ENCODE data around the gene HDAC5.
"Not testable (repeated sequence)": the region's sequence is repeated elsewhere in the genome, so short reads cannot be mapped to it uniquely, and the experiment has no call there.

HDAC5 gene

DNA sequence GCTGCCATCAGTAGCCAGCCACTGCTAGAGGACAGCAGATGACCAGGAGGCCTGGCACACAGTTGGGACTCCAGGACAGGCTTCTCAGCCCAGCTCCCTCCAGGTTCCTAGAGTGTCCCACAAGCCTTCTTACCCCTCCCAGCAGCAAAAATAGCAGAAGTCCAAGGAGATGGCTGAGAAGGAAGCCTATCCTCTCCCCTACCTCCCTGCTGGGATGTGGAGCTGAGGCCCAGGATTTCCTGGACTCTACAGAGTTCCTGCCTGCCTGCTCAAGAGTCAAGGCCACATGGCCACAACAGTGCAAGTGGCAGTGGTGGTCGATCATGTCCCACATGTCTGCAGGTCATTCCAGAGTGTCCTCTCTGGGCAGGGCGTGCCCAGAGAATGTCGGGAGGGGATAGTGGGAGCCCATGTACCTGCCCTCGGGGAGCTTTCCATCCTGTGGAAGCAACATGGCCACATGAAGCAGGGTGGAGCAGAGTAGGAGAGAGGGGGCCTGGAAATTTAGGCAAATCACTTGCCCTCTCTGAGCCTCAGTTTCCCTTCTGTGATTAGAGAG, 10.6 kb upstream of the HDAC5 start:
- DNase-seq (ENCODE audit: low read depth in 2 of 3, low spot score in 1 of 3): no peak

DNA sequence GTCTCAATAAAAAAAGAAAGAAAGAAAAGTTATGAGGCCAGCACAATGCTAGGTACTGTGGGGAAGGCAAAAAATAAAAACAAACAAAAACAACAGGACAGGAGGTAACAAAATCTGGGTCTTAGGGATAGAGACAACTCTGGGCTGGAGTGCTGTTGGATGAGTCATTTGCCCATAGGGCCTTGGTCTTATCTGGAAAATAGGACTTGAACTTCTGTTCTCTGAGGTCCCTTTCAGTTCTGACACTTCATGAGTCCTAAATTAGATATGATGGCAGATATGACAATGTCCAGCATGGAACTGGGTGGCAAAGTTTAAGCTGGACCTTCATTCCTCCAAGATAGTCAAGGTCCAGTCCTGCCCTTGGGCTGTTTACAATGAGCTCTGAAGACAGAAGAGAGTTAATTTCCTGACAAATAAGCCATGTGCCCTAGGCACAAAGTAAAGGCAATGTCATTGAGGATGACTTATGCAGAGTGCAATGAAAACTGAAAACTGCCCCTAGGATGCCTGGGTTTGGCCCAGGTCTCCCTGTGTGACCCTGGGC, 8.9 kb upstream of the HDAC5 start:
- DNase-seq (ENCODE audit: low read depth in 2 of 3, low spot score in 1 of 3): no peak

DNA sequence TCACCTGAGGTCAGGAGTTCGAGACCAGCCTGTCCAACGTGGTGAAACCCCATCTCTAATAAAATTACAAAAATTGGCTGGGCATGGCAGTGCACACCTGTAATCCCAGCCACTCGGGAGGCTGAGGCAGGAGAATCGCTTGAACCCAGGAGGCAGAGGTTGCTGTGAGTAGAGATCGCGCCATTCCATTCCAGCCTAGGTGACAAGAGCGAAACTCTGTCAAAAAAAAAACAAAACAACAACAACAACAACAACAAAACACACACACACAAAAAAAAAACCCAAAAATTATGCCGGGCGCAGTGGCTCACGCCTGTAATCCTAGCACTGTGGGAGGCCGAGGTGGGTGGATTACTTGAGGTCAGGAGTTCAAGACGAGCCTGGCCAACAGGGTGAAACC, 7.9 kb upstream of the HDAC5 start:
- not testable (repeated sequence) for DNase-seq (ENCODE audit: low read depth in 2 of 3, low spot score in 1 of 3)

DNA sequence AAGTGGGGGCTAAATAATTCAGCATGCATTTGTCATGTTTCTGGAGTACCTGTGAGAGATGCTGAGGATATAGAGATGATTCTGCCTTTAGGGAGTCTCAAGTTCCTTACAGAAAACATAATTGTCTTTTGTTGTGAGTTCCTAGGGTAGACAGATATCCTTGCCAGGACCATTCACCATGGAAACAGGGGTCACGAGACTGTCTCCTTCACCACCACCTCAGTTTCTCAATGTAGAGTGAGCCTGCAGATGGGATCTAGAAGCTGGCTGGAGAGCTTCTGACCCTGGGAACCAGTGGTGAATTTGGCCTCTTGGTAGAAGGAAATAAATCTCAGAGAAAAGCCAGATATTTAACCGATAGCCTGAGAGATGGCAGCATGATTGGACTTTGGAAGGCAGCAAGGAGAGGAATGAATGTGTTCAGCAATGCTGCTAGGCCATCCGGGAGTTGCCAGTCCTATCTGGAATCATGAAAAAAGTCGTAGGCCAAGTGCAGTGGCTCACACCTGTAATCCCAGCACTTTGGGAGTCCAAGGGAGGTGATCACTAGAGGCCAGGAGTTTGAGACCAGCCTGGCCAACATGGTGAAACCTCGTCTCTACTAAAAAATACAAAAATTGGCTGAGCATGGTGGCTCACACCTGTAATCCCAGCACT, 7.4 kb upstream of the HDAC5 start:
- DNase-seq (ENCODE audit: low read depth in 2 of 3, low spot score in 1 of 3): no peak

DNA sequence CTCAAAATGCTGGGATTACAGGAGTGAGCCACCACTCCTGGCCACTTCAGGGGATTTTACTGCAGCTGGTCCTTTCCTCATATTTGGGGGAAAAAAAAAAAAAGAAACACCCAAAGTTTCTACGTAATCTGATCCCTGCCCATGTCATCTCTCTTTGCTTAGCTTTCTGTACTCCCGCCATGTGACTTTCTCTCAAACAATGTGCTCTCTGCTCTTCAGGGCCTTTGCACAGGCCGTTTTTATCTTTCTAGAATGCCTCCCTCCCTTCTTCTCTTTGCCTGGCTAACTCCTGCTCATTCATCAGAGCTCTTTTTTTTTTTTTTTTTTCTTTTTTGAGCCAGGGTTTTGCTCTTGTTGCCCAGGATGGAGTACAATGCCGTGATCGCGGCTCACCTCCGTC, 4.9 kb upstream of the HDAC5 start:
- no peak for DNase-seq (ENCODE audit: low read depth in 2 of 3, low spot score in 1 of 3)

DNA sequence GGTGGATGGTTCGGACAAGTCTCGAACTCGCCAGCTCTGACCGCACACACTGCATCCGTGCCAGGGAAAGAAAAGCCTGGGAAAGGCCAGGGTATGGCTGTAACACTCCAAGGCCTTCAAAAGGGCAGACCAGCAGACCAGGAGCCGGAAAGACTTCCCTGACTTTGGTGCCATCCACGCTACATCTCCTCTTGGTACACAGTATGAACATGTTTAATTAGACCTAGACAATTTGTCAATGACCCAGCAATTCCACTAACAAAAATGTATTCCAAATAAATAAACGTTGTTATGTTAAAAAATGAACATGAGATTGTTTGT, 637 bp upstream of the HDAC5 start:
- DNase-seq (ENCODE audit: low read depth in 2 of 3, low spot score in 1 of 3): no peak

DNA sequence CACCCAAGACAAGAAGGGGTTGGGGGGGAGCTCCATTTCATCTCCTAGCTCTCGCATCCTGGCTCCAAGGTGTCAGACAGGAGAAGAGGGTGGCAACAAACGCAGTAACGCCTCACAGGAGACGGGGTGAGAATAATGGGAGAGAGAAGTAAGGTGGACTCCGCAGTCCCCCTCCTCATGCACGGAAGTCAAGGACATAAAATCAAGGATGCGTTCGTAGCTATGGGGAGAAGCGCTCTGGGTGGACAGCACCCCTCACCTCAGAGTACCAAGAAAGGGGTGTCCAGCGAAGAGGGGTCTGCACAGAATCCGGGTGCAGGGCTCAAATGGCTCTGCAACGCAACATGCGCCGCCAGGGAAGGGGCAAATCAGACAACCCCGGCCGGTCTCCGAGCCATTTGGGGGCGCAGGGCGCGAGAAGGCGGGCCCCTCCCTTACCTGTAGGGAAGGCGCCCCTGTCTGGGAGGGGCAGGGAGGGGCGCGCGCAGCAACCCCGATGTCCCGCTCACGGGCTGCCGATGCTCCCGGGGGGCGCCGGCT, 555 bp downstream of the HDAC5 start:
- no peak for DNase-seq (ENCODE audit: low read depth in 2 of 3, low spot score in 1 of 3)

DNA sequence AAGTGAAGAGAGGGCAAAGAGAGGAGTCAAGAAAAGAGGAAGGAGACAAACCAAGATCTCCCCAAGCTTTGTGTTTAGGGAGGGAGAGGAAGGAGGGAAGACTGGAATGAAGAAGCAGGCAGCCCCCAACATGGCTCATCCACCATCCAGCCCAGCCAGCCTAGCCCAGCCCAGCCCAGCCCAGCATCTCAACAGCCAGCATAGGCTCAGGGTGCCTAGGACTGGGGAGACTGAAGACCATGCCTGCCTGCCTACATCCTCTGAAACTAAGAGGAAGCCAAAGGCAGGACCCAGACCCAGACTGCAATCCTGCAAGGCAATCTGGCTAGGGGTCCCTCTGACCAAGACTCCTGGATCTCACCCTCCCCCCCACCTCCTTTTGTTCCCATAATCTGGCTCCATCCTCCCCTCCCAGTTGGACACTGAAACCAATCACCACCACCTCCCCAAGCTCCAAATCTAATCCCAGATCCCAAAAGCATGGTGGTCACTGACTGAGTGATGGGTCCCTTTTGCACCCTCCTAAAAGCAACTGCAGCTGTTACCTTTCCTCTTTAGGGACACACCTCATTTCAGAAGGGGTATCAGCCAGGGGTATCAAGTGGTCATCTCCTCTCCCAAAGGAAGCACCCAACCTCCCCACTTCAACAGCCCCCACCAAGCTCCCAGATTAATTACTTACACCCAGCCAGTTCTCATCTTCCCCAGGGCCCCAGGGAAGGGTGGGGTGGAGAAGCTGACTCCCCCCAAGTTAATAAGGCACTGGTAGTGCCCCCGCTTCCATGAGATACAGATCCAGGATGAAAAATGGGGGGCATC, 1.2 kb downstream of the HDAC5 start:
- DNase-seq (ENCODE audit: low read depth in 2 of 3, low spot score in 1 of 3): no peak

DNA sequence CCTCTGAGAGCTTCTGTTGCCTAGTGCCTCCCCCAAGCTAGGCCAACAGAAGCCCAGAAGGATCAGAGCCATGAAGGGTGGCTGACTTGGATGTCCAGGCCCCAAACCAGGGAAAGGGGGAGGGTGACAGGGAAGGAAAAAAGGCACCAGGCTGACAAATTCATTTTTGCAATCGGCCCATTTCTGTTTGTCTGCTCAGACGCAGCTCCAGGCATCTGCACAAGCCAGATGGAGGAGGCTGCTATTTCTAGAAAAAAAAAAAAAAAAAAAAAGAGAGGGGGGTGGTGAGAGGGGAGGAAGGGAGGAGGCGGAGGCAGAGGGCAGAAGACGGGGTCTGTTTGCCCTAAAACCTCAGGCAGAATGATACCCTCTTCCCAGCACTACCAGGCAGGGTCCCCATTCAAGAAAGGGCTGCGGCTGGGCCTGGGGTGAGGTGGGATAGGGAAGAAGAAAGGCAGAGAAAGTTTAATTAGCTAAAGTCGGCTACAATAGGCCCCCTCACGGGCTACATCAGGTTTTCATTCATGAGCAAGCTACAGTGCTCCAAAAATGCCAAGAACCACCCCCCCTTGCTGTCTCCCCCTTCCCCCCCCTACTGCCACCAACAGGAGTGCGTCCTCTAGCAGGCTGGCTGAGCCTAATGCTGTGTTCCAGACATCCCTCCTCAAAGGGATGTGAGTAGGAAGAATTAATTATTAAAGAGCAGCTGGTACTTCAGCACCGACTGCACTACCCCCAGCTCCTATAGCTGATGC, 2.4 kb downstream of the HDAC5 start:
- no peak for DNase-seq (ENCODE audit: low read depth in 2 of 3, low spot score in 1 of 3)

DNA sequence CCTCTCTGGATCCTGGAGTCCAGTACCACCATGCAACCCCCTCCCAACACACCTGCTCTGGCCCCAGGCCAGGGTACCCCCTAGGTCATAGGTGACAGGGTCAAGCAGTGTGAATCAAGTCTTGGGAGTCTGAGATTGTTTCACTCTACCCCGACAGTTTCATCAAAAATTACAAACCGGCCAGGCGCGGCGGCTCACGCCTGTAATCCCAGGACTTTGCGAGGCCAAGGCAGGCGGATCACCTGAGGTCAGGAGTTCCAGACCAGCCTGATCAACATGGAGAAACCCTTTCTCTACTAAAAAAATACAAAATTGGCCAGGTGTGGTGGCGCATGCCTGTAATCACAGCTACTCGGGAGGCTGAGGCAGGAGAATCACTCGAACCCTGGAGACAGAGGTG, 3.2 kb downstream of the HDAC5 start:
- DNase-seq (ENCODE audit: low read depth in 2 of 3, low spot score in 1 of 3): not testable (repeated sequence)

DNA sequence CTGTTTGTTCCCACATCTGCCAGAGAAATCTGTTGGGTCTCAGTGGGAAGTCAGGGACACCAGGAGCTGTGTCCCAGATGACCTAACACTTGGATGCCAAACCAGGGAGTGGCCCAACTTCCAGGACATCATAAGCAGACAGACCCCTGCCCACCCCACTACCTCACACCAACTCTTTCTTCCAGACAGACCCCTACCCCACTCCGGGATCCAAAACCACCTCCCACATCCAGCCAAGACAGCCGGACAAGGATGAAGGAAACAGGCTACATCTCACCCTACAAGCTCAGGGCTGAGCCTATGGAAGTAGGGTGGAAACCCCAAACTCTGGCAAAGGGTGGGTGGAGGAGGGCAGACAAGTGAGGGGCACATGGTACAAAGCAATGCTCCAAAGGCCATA, 3.6 kb downstream of the HDAC5 start:
- no peak for DNase-seq (ENCODE audit: low read depth in 2 of 3, low spot score in 1 of 3)

DNA sequence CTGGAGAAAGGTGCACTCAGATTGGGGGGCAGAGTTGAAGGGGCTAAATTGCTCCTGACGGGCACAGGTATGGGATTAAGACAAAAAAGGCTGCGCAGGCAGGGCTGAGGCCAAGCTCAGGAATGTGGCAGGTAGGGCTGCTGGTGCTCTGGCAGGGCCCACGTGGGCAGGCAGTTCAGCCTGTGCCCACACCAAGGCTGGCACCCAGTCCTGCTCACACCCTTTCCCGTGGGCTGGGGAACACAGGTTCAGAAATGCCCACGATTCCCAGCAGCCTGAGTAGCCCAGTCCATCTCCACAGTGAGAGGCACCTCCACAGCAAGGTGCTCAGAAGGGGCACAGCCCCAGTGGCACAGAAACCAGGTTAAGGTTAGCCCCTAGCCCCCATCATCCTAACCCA, 4.4 kb downstream of the HDAC5 start:
- no peak for DNase-seq (ENCODE audit: low read depth in 2 of 3, low spot score in 1 of 3)

DNA sequence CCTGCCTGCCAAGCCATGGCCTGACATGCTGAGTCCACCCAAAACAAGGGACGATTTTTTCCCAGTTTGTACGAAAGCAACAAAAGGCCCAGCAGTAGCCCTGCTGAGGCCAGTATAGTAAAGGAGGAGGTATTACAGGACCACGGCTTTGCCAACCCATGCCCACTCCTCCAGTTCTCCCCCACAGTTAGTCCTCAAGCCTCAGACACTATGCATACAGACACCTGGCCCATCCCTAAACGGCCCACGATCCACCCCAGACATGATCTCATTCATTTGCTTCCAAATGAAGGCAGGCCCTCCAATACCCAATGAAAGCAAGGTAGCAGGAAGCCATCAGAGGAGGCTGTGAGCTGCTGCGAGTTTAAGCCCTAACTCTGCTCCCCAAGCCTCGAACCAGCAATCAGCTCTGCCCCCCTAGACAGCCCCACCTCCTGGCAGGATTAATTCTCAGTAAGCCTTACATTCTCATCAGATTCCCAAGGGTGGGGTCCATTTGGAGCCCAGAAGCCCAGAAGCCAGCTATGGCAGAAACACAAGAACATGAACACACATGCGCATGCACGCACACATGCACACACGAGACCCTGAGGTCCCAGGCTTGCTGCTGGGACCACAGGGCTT, 4.9 kb downstream of the HDAC5 start:
- DNase-seq (ENCODE audit: low read depth in 2 of 3, low spot score in 1 of 3): no peak

DNA sequence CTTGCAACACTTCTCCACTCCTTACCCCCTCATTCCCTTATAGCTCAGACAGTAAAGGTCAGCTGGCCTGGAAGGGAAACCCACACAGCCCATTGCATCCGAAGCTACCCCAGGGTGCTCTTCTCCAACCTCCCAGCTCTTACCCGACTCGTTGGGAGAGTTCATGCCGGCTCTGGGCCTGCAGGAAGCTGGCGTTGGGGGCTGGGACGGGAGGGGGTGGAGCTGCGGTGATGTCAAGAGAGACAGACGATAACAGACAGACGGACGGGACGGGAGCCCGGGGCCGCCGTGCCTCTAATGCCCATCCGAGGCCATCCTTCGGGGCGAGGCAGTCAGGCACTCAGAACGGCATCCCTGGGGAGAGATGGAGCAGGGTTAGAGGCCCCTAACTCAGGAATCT, 6.1 kb downstream of the HDAC5 start:
- no peak for DNase-seq (ENCODE audit: low read depth in 2 of 3, low spot score in 1 of 3)

DNA sequence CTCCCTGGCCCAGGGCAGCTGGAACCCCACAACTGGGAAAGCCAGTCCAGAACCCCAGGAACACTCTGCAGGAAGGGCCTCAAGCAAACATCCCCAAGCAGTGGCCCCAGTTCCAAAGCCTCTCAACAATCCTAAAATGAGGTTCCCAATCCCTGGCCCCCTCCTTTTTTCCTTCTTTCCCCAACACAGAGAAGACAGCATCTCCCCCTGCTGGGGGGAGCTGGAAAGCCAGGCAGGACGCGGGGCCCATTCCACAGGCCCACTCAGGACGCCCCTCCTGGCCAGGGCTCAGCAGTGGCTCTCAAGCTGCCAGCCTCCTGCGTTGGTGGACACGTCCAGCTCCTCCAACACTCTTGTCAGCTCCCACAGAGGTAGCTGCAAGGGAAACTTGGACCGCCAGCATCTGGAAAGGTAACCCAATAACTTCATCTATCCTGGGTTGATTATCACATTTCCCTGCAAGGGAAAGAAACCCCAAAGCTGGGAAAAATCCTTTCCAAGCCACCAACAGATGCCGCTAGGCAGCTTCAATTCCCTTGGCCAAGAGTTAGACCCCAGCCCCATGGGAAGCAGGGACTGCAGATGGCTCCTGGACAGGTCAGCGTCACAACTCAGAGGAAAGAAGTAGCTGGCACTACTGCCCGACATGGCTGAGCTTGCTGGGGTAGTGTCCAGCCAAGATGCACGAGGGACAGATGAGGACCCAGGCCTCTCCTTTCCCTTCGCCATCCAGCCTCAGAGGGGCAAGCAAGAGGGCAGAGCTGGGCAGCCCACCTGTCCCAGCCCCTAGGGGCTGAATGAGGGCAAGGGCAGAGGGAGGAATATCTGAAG, 7.6 kb downstream of the HDAC5 start:
- no peak for DNase-seq (ENCODE audit: low read depth in 2 of 3, low spot score in 1 of 3)

DNA sequence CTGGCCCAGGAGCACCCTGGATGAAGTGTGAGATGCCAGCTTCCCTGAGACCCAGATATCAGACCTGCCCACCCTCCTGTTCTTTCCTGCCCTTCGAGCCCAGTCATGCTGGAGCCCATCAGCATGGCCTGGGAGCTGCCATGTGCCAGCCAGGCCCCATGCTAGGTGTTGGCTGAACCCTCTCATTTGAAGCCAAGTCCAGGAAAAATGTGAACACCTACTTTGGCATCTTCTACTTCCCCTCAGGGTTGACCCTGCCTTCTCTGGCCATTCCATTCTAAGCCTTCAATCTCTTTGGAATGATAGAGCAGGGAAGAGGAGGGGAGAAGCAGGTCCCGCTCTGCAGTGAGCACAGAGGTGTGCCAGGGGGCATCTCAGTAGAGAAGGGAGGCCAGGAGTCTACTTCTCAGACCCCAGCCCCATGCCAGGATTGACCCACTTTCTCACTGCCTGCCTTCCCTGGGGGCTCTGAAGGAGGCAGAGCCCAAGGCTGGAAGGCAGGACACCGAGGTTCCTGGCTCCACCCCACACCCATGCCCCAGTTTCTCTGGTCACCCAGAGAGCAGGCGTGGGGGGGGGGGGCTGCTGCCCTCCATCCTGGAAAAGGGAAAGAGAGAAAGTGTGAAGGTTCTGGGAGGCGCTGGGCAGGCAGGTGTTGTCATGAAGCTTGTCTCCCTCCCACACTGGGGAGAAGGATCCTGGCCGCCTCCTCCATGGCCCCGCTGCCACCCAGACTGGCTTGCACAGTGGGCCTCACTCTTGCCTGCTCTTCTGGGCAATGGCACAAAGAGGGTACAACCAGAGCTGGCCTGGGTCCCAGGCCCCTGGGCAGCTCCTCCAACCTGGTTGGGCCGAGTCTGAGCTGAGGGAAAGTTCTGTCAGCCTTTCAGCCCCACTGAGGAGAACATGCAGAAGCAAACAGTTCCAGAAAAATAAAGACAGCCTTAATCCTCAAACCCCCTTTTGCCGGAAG, 9.3 kb downstream of the HDAC5 start:
- DNase-seq (ENCODE audit: low read depth in 2 of 3, low spot score in 1 of 3): no peak

DNA sequence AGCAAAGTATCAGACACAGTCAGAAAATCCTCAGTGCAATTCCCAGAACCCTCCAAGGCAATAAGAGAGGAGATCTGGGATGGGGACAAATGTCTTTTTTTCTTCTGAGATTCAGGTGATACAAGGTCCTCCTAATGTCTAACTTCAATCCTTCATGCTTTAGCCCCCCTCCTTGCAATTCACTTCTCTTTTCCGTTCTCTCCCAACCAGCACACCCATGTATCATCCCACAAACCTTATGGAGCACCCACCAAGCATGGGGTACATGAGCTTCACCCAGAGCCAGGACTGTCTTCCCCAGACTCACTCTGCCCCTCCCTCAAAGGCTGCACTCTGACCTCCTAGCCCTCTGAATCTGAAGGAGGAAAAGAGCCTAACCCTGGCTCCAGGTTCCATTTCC, 10.1 kb downstream of the HDAC5 start:
- DNase-seq (ENCODE audit: low read depth in 2 of 3, low spot score in 1 of 3): no peak

DNA sequence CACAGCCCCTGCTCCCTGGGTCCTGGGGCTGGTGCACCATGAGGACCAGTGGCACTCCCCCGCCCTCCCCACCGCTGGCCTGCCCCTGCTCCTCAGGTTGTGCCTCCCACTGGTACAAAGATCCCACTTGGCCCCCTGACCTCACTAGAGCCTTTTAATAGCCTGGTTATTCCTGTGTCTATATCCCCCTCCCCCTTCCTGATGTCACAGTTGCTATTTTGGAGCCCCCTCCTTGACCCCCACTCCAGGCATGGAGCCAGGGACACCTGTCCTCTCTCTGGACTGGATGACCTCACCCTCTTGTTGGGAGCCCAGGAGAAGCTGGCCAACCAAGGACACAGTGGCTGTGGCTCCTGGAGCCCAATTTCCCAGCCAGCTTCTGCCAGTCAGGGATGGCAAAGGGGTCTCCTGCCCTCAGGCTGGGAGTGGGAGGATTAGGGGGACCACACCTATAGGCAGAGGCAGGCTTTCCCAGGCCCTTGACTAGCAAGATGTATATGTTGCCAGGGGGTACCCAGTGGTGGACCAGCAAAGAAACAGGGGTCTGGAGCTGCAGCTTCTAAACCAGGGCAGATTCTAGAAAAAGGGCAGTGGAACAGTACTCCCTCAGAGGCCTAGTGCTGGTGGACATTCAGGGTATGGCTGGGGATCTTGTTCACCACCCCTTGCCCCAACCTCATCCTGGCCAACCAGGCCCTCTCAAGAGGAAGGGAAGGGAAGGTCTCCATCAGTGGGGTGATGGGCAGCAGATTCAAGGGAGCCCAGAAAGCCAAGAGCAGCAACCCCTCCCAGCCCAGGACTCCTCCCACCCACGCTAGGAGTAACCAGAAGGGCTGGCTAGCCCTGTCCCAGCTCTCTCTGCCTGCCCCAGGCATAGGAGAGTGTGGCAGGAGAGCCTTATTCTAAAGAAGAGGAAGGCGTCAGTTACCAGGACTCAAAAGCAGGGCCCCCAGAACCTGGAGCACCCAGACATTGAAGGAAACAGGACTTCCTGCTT, 10.9 kb downstream of the HDAC5 start:
- DNase-seq (ENCODE audit: low read depth in 2 of 3, low spot score in 1 of 3): no peak

All from stimulated activated CD4-positive, alpha-beta T cell treated with anti-CD3 and anti-CD28 coated beads, Interleukin-12 subunit alpha, Interleukin-12 subunit beta, amount 100 ng/mL, for 48 hours (primary cell).